ENCODE measurements around the gene KRTAP10-11. TPM values are rescaled to one million over a fixed set of nuclear protein-coding genes. Genes with fewer than 3 reads are reported as not detected.

KRTAP10-11 gene
- total and polyA plus RNA-seq, 2 of the 8 experiments (the other 6 are each of a cell fraction or from before 2014, with no cell fraction given), result not detected

DNA sequence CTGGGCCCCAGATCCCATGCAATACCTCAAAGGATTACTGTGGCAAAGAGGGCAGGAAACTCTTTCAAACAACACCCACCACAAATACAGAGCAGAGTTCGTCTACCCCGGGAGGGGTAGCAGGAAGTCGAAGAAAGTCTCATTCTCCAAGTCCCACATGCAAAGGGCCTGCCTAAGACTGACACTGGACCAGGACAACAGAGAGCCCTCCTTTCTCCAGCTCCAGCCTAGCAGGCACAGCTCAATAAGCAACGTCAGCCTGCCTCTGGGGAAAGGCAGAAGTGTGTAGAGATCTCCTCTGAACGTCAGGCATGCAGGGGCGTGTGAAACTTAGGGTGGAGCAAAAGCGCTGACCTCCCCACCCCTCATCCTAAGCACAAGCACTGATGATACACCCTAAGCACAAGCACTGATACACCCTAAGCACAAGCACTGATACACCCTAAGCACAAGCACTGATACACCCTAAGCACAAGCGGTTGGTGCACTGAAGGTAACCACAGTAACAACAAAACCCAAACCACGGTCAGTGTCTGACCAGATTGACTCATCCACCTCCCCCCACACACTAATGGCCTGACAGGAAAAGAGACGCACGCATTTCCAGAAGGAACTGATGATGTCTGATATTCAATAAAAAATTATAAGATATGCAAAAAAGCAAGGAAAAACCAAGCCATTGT is 12.8 kb downstream of the KRTAP10-11 start:
- Histone ChIP-seq H3K9me3 (ENCODE audit: insufficient read depth in 2 of 2, low read depth in 1 of 2, low read length in 1 of 2) (peaks cover 0 to 4% of the 10 kb centered on the region in 2 experiments; a peak in 2 of 4 replicates), H4K91ac (replicated peaks; ENCODE audit: insufficient read length, low read length) (peak overlapping the region; percentile 84), H4K5ac (ENCODE audit: insufficient read length, low read depth, low read length) (no peak overlapping the region), H2AFZ (ENCODE audit: low read length) (0 out of 2 replicates have a peak overlapping the region, but pooled peaks have one; percentile 66), H3K27ac (ENCODE audit: low read depth, low read length) (no peak overlapping the region), H2BK12ac (ENCODE audit: low read depth, low read length) (peak overlapping the region; percentile 92), H3K4me1 (replicated peaks in 1 of 4; ENCODE audit: control insufficient read depth in 3 of 4, insufficient read depth in 4 of 4, low read length in 3 of 4) (peaks cover 0 to 9% (median 3%) of the 10 kb centered on the region in 4 experiments; a peak in 5 of 7 replicates), H2BK5ac (ENCODE audit: low read depth, low read length) (peak overlapping the region; percentile 82; the same call in 1 of the 2 replicates), H2BK15ac (ENCODE audit: low read length) (peak overlapping the region; percentile 98; the same call in 1 of the 2 replicates), H3K23ac (ENCODE audit: insufficient read length) (no peak overlapping the region), H4K20me1 (replicated peaks in 1 of 2; ENCODE audit: control insufficient read depth in 1 of 2, insufficient read depth in 2 of 2, low read length in 2 of 2) (no peaks in the 10 kb centered on the region), H3K9ac (replicated peaks in 1 of 4; ENCODE audit: extremely low read depth in 1 of 4, low read depth in 3 of 4, low read length in 3 of 4) (no peak overlapping the region; a peak in 1 of 7 replicates), H4K8ac (ENCODE audit: extremely low read depth, insufficient read depth, low read length) (no peak overlapping the region), H3K36me3 (ENCODE audit: control insufficient read depth in 2 of 4, insufficient read depth in 4 of 4, low read length in 3 of 4) (no peaks in the 10 kb centered on the region), H3K4me2 (ENCODE audit: insufficient read depth in 1 of 2, low read depth in 2 of 2, low read length in 2 of 2) (no peak overlapping the region), H3K4ac (replicated peaks; ENCODE audit: insufficient read length, low read depth, low read length) (no peak overlapping the region), H3K79me1 (ENCODE audit: low read depth, low read length) (no peaks in the 10 kb centered on the region), H3K27me3 (replicated peaks in 1 of 4; ENCODE audit: control insufficient read depth in 3 of 4, extremely low read depth in 1 of 4, insufficient read depth in 3 of 4, low read length in 3 of 4) (no peaks in the 10 kb centered on the region), H3K56ac (replicated peaks; ENCODE audit: insufficient read length, low read depth, low read length) (no peak overlapping the region), H3K18ac (ENCODE audit: extremely low read depth, low read length) (peak overlapping the region; percentile 17; the same call in 1 of the 2 replicates), H2BK20ac (ENCODE audit: low read length) (0 out of 2 replicates have a peak overlapping the region, but pooled peaks have one; percentile 51), H3K23me2 (ENCODE audit: low read depth, low read length) (no peaks in the 10 kb centered on the region), H3K14ac (ENCODE audit: insufficient read length) (no peak overlapping the region), H2AK5ac (ENCODE audit: low read depth, low read length) (no peak overlapping the region), H2BK120ac (replicated peaks; ENCODE audit: low read depth, low read length) (no peak overlapping the region), H3K79me2 (ENCODE audit: control insufficient read depth in 1 of 2, insufficient read depth in 2 of 2, low read length in 2 of 2) (no peaks in the 10 kb centered on the region), H3K4me3 (ENCODE audit: extremely low read depth in 1 of 4, insufficient read depth in 2 of 4, low read depth in 3 of 4, low read length in 4 of 4) (no peak overlapping the region)
- 77% methylated on average over 9 of the region's 11 CpGs; no CpG with 5 or more reads in 1 of the 2 experiments for WGBS, 2 experiments (ENCODE audit: extremely low coverage in 1 of 2, insufficient coverage in 1 of 2, insufficient read length in 1 of 2, insufficient replicate concordance in 2 of 2, low coverage in 1 of 2, low lambda C conversion rate in 2 of 2, missing lambda C conversion rate in 1 of 2)
- ChIA-PET POLR2A (ENCODE audit: partially characterized antibody) (no interaction called here), CTCF (ENCODE audit: partially characterized antibody) (no interaction called here)
- no peak for TF ChIP-seq SUZ12 (IDR thresholded peaks at IDR 0.05; ENCODE audit: low read length)
- TF ChIP-seq TBP (IDR thresholded peaks at IDR 0.05; ENCODE audit: low read depth, low read length), result no peak
- no peak for TF ChIP-seq CBX5 (IDR thresholded peaks at IDR 0.05; ENCODE audit: low read depth, low read length)
- TF ChIP-seq, protein P1, sequence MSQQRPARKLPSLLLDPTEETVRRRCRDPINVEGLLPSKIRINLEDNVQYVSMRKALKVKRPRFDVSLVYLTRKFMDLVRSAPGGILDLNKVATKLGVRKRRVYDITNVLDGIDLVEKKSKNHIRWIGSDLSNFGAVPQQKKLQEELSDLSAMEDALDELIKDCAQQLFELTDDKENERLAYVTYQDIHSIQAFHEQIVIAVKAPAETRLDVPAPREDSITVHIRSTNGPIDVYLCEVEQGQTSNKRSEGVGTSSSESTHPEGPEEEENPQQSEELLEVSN (IDR thresholded peaks at IDR 0.05), result no peak
- TF ChIP-seq HDAC6 (IDR thresholded peaks at IDR 0.05; ENCODE audit: low read depth, low read length), result no peak
- no peak for TF ChIP-seq EZH2 (IDR thresholded peaks at IDR 0.05; ENCODE audit: low read depth, low read length, severe bottlenecking)
- TF ChIP-seq KDM1A (IDR thresholded peaks at IDR 0.05; ENCODE audit: borderline replicate concordance, low read length), result no peak
- no peak for FAIRE-seq
- DNase-seq (ENCODE audit: low read depth in 1 of 2, low spot score in 2 of 2), result no peak
